K562 (cell line): ENCODE results near the gene RPL10A. TPM values are rescaled to one million over a fixed set of nuclear protein-coding genes. Genes with fewer than 3 reads are reported as not detected.
A peak's percentile ranks its signal among the peaks of the same experiment; 100 is the strongest.

Experiments used
- BCOR ChIP-seq: fragments of 450-650 bp; IDR thresholded peaks from 2 replicates; pipeline ENCODE4 v1.6.1; 2016
- CBX3 ChIP-seq, 2 experiments: IDR thresholded peaks; 1 replicate in 1 of 2; 2 replicates in 1 of 2; pipeline ENCODE4 v1.6.1; 2012; ENCODE audit warnings: inconsistent platforms in 2 of 2, low read length in 2 of 2, borderline replicate concordance in 1 of 2, control low read depth in 1 of 2
- CHAMP1 ChIP-seq: fragments of 450-650 bp; IDR thresholded peaks from 2 replicates; pipeline ENCODE4 v1.6.1; 2016; ENCODE audit warnings: mild to moderate bottlenecking
- ETS2 ChIP-seq: IDR thresholded peaks from 2 replicates; pipeline ENCODE4 v1.6.1; 2016; ENCODE audit warnings: borderline replicate concordance, missing genetic modification characterization, mild to moderate bottlenecking, moderate library complexity, missing compliant biosample characterization; ENCODE audit not compliant: poor library complexity, severe bottlenecking
- IRF2 ChIP-seq: sonication (generic); formaldehyde crosslinking; IDR thresholded peaks from 2 replicates; pipeline ENCODE4 v1.8.1; 2022; ENCODE audit warnings: mild to moderate bottlenecking, missing genetic modification reagents
- KDM1A ChIP-seq, 2 experiments: fragments of 450-650 bp; IDR thresholded peaks; 2 replicates each; pipeline ENCODE4 v1.6.1; 2016; ENCODE audit warnings: mild to moderate bottlenecking in 2 of 2
- SRSF9 ChIP-seq: fragments of 200-400 bp; formaldehyde crosslinking; IDR thresholded peaks from 2 replicates; pipeline ENCODE4 v1.6.1; 2017; ENCODE audit warnings: low read depth, low read length, borderline replicate concordance
- ZBTB2 ChIP-seq: fragments of 450-650 bp; IDR thresholded peaks from 2 replicates; pipeline ENCODE4 v1.6.1; 2016; ENCODE audit warnings: antibody characterized with exemption
- ZKSCAN8 ChIP-seq: fragments of 200-800 bp; sonication (Bioruptor generic); IDR thresholded peaks from 2 replicates; pipeline ENCODE4 v1.6.1; 2016; ENCODE audit warnings: missing genetic modification characterization, missing compliant biosample characterization
- ZNF407 ChIP-seq: fragments of 450-650 bp; IDR thresholded peaks from 2 replicates; pipeline ENCODE4 v1.6.1; 2016; ENCODE audit warnings: low read depth
- ZNF444 ChIP-seq: fragments of 250-450 bp; sonication (Bioruptor Pico); IDR thresholded peaks from 2 replicates; pipeline ENCODE4 v1.4.0; 2020; ENCODE audit warnings: mild to moderate bottlenecking, moderate library complexity
- ZNF512 ChIP-seq: IDR thresholded peaks from 2 replicates; pipeline ENCODE4 v1.6.1; 2016; ENCODE audit warnings: missing genetic modification characterization, missing compliant biosample characterization
- ZNF79 ChIP-seq: fragments of 250-450 bp; sonication (Bioruptor Pico); IDR thresholded peaks from 2 replicates; pipeline ENCODE4 v1.4.0; 2020; ENCODE audit warnings: low read depth, mild to moderate bottlenecking, moderate library complexity
- polyA plus RNA-seq, 8 experiments: library from polyadenylated mRNA; depleted of rRNA in 4 of 8; stranded (reverse) in 5 of 8; unstranded in 3 of 8; fragments of >200 nt; fragmentation: Nextera tagmentation in 2 of 8; fragmentation: Illumina TruSeq in 1 of 8; extraction: Ambion mirVana in 2 of 8; extraction: Trizol in 1 of 8; gene quantifications; 2 replicates each; pipeline versions ENCODE4 v1.2.1 to v1.2.3, GENCODE V29; 2011 to 2014; ENCODE audit warnings: inconsistent platforms in 1 of 8, missing spikeins in 1 of 8
- total RNA-seq, 7 experiments: library from RNA; depleted of rRNA in 6 of 7; stranded (reverse); fragments of >200 nt in 6 of 7; fragmentation: Illumina TruSeq in 2 of 7; extraction: Trizol in 2 of 7; gene quantifications; 2 replicates each; pipeline versions ENCODE4 v1.2.1 to v1.2.3, GENCODE V29; 2011 to 2021; ENCODE audit warnings: low replicate concordance in 1 of 7

RPL10A gene
- total and polyA plus RNA-seq, 9 of the 15 experiments (the other 6 are each of a cell fraction or from before 2014, with no cell fraction given) = 1,589 to 3,237 (median 2,116) TPM

GRCh38 chr6:35468181-35468979 is at the start of gene RPL10A (continued):
- TF ChIP-seq ZNF407 (no peak), ZBTB2 (peak; percentile 95), ZNF79 (CRISPR knock-in tag) (no peak), ZNF512 (tag) (no peak), SRSF9 (no peak), CHAMP1 (0 out of 2 replicates have a peak, but pooled peaks have one; percentile 79), KDM1A (IDR thresholded peaks at IDR 0.05) (no peak), IRF2 (no peak), CBX3 (IDR thresholded peaks at IDR 0.05; ENCODE audit: borderline replicate concordance in 1 of 2, low read length in 2 of 2) (peak in 1 of 2 experiments; percentile 52; a peak in 1 of 3 replicates), ZNF444 (no peak), ETS2 (tag) (no peak), ZKSCAN8 (no peak), BCOR (peak; percentile 55; the same call in 1 of the 2 replicates)
